SK-N-SH (cell line): ENCODE data around the gene POLR1C. TPM values are rescaled to one million over a fixed set of nuclear protein-coding genes. Genes with fewer than 3 reads are reported as not detected.

ENCODE experiments used
- CTCF ChIA-PET: fragments of 300-600, 350-600 bp; formaldehyde crosslinking; extraction: SDS; loops from one replicate; lab custom pipeline; 2021; lab: Yijun Ruan, JAX
- POLR2A ChIA-PET: fragments of 350-600 bp; sonication (Branson Sonifier 250); formaldehyde crosslinking; extraction: SDS; loops from one replicate; lab custom pipeline; 2020; ENCODE audit warnings: antibody characterized with exemption, inconsistent platforms; lab: Yijun Ruan, JAX
- DNase-seq: peaks from one replicate; pipeline ENCODE4 v3.0.0; 2012
- H2AFZ ChIP-seq: fragments of 200-600 bp; sonication (generic); 2 replicates; pipeline ENCODE4 v1.8.1; 2016; ENCODE audit warnings: antibody characterized with exemption, mild to moderate bottlenecking, low read depth
- H3F3A ChIP-seq: fragments of 200-600 bp; sonication (generic); replicated peaks from 2 replicates; pipeline ENCODE3; 2016; ENCODE audit warnings: antibody characterized with exemption, mild to moderate bottlenecking; ENCODE audit not compliant: insufficient read depth
- H3K27ac ChIP-seq, 2 experiments: fragments of 200-500 bp in 1 of 2; fragments of 200-600 bp in 1 of 2; sonication (Bioruptor generic) in 1 of 2; sonication (generic), shearing (Covaris generic) in 1 of 2; 2 replicates each; pipeline versions ENCODE4 v1.5.1 to v1.6.1; 2014 to 2016; ENCODE audit warnings: low read depth in 2 of 2, inconsistent platforms in 1 of 2, low read length in 1 of 2, mild to moderate bottlenecking in 1 of 2, mixed read lengths in 1 of 2
- H3K27me3 ChIP-seq: fragments of 200-600 bp; sonication (generic), shearing (Covaris generic); 2 replicates; pipeline ENCODE4 v1.6.1; 2016; ENCODE audit warnings: mixed run types; ENCODE audit not compliant: insufficient read depth
- H3K36me3 ChIP-seq, 2 experiments: fragments of 200-500 bp in 1 of 2; fragments of 200-600 bp in 1 of 2; sonication (Bioruptor generic) in 1 of 2; sonication (generic) in 1 of 2; replicated peaks in 1 of 2; 2 replicates each; pipeline versions ENCODE3 to v1.5.1; 2014 to 2016; ENCODE audit warnings: low read length in 1 of 2, mild to moderate bottlenecking in 1 of 2; ENCODE audit not compliant: insufficient read depth in 2 of 2, control insufficient read depth in 1 of 2
- H3K4me1 ChIP-seq, 2 experiments: fragments of 200-500 bp in 1 of 2; fragments of 200-600 bp in 1 of 2; sonication (Bioruptor generic) in 1 of 2; sonication (generic), shearing (Covaris generic) in 1 of 2; 2 replicates each; pipeline versions ENCODE4 v1.5.1 to v1.6.1; 2014 to 2016; ENCODE audit warnings: low read depth in 1 of 2, low read length in 1 of 2, mixed run types in 1 of 2; ENCODE audit not compliant: insufficient read depth in 2 of 2, control insufficient read depth in 1 of 2
- H3K4me2 ChIP-seq: fragments of 200-600 bp; sonication (generic), shearing (Covaris generic); 2 replicates; pipeline ENCODE4 v1.6.1; 2017; ENCODE audit warnings: mixed run types
- H3K4me3 ChIP-seq, 2 experiments: fragments of 200-500 bp in 1 of 2; fragments of 200-600 bp in 1 of 2; sonication (Bioruptor generic) in 1 of 2; sonication (generic), shearing (Covaris generic) in 1 of 2; 2 replicates each; pipeline versions ENCODE4 v1.5.1 to v1.8.1; 2014 to 2016; ENCODE audit warnings: low read depth in 2 of 2, inconsistent platforms in 1 of 2, low read length in 1 of 2, mild to moderate bottlenecking in 1 of 2, mixed read lengths in 1 of 2, moderate library complexity in 1 of 2
- H3K79me2 ChIP-seq: fragments of 200-600 bp; sonication (generic); 2 replicates; pipeline ENCODE4 v1.8.1; 2017; ENCODE audit warnings: mild to moderate bottlenecking; ENCODE audit not compliant: insufficient read depth
- H3K9ac ChIP-seq: fragments of 200-600 bp; sonication (generic); 2 replicates; pipeline ENCODE4 v1.6.1; 2017; ENCODE audit warnings: mixed run types
- H3K9me2 ChIP-seq: fragments of 200-600 bp; sonication (generic); 2 replicates; pipeline ENCODE4 v1.6.1; 2017; ENCODE audit warnings: mixed run types
- H3K9me3 ChIP-seq: fragments of 200-600 bp; sonication (generic); 2 replicates; pipeline ENCODE4 v1.6.1; 2017; ENCODE audit warnings: mixed run types, mild to moderate bottlenecking, moderate library complexity
- H4K20me1 ChIP-seq: fragments of 200-600 bp; sonication (generic); 2 replicates; pipeline ENCODE4 v1.6.1; 2017; ENCODE audit warnings: mild to moderate bottlenecking, mixed run types; ENCODE audit not compliant: insufficient read depth
- ELF1 ChIP-seq: IDR thresholded peaks from 2 replicates; pipeline ENCODE4 v1.4.0; 2012
- FOXM1 ChIP-seq: IDR thresholded peaks from 2 replicates; pipeline ENCODE4 v1.4.0; 2012; ENCODE audit warnings: low read depth, mild to moderate bottlenecking
- GATA2 ChIP-seq: sonication (generic); formaldehyde crosslinking; IDR thresholded peaks from 2 replicates; pipeline ENCODE4 v1.5.0; 2020; ENCODE audit warnings: mild to moderate bottlenecking, missing genetic modification reagents
- MXI1 ChIP-seq: IDR thresholded peaks from 2 replicates; pipeline ENCODE4 v1.6.1; 2012; ENCODE audit warnings: mild to moderate bottlenecking, low read depth, low read length, improper control_type of control experiment
- NRF1 ChIP-seq: IDR thresholded peaks from 2 replicates; pipeline ENCODE4 v1.6.1; 2012; ENCODE audit warnings: low read depth, mild to moderate bottlenecking, low read length
- RXRA ChIP-seq: IDR thresholded peaks from 2 replicates; pipeline ENCODE4 v1.4.0; 2012; ENCODE audit warnings: low read depth, mild to moderate bottlenecking, borderline replicate concordance
- SIN3A ChIP-seq: IDR thresholded peaks from 2 replicates; pipeline ENCODE4 v1.6.1; 2012; ENCODE audit warnings: low read depth, mild to moderate bottlenecking, low read length, moderate library complexity, borderline replicate concordance
- SMC3 ChIP-seq: IDR thresholded peaks from 2 replicates; pipeline ENCODE4 v1.6.1; 2012; ENCODE audit warnings: low read depth, low read length, improper control_type of control experiment
- TAF1 ChIP-seq: IDR thresholded peaks from 2 replicates; pipeline ENCODE4 v1.6.1; 2012; ENCODE audit warnings: low read depth, mild to moderate bottlenecking, low read length, moderate library complexity, borderline replicate concordance
- YY1 ChIP-seq: IDR thresholded peaks from 2 replicates; pipeline ENCODE4 v1.4.0; 2012; ENCODE audit warnings: low read depth, mild to moderate bottlenecking
- WGBS: methylation state at CpG from one replicate; pipeline ENCODE4 v1.1.6; 2017; ENCODE audit warnings: low lambda C conversion rate; 5-methylcytosine and 5-hydroxymethylcytosine counted together
- polyA plus RNA-seq, 3 experiments: library from polyadenylated mRNA; depleted of rRNA; stranded (reverse); fragments of >200 nt; gene quantifications; 2 replicates each; pipeline ENCODE4 v1.2.3, GENCODE V29; 2012
- TF ChIP-seq, protein P1 (sequence below): fragments of 150-350 bp; IDR thresholded peaks from 2 replicates; pipeline ENCODE4 v1.6.1; 2016; ENCODE audit warnings: mild to moderate bottlenecking, low read depth, low read length
- TF ChIP-seq, protein P2 (sequence below): IDR thresholded peaks from 2 replicates; pipeline ENCODE4; 2012
- TF ChIP-seq, protein P3 (sequence below): IDR thresholded peaks from 2 replicates; pipeline ENCODE4 v1.6.1; 2012; ENCODE audit warnings: mild to moderate bottlenecking, low read depth, low read length, moderate library complexity
- TF ChIP-seq, protein P4 (sequence below): IDR thresholded peaks from 2 replicates; pipeline ENCODE4 v1.4.0; 2012; ENCODE audit warnings: low read depth, borderline replicate concordance
- TF ChIP-seq, protein P5 (sequence below): IDR thresholded peaks from 2 replicates; pipeline ENCODE4 v1.4.0; 2012; ENCODE audit warnings: low read depth
- TF ChIP-seq, protein P6 (sequence below): fragments of 150-350 bp; IDR thresholded peaks from 2 replicates; pipeline ENCODE4 v1.6.1; 2017; ENCODE audit warnings: antibody characterized with exemption, low read length, low read depth, borderline replicate concordance

The POLR1C gene
- polyA plus RNA-seq, 1 of the 3 experiments (the other 2 are of a cell fraction): 59.1 TPM

DNA sequence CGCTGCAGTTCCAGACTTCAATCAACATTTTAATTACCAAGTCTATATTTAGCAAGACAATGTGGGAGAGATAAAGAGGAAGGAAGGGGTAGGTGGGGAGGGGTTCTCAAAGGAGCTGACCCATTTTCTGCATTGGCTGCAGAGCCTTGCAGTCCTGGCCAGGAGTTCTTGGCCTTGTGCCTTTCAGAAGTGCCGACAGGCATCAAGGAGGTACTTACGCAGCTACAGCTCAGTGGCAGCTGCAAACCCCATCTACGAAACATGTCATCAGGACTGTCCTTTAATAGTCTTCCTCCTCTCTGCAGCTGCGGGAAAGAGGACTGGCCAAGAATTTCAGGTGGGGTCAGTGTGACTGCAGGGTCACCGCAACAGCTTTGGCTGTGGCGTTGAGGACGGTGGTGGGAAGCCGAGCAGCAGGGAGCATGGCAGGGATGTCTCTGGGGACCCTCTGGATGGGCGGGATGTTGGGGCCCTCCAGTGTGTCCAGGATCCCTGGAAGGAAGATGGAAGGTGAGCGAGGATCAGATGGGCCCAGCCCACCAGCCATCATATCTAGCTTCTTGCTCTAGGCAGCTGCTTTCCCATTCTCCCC lies 5.0 kb upstream of the POLR1C start:
- no peak overlapping the region for H3K4me2 ChIP-seq
- peaks cover 32% of the 10 kb centered on the region for H3K79me2 ChIP-seq
- ChIA-PET CTCF (interaction anchor here (1.4 to 13.6 kb wide), 2 partner anchors 20 to 63 kb away, joined by 3 to 213 read pairs; no protein-coding TSS in a partner anchor), POLR2A (no interaction called here)
- H3K36me3 ChIP-seq: peaks cover 26 to 45% of the 10 kb centered on the region in 2 experiments
- H2AFZ ChIP-seq: no peak overlapping the region
- peaks cover 14% of the 10 kb centered on the region for H3F3A ChIP-seq
- no peaks in the 10 kb centered on the region for H3K27me3 ChIP-seq
- H3K9me2 ChIP-seq: no peaks in the 10 kb centered on the region
- H3K4me1 ChIP-seq: peaks cover 13 to 34% of the 10 kb centered on the region in 2 experiments
- H3K9me3 ChIP-seq: no peaks in the 10 kb centered on the region
- no peak for DNase-seq
- H3K27ac ChIP-seq: no peak overlapping the region
- WGBS: 98% methylated on average over 8 of the region's 11 CpGs
- 0 out of 2 replicates have a peak, but pooled peaks cover 10% of the 10 kb centered on the region for H4K20me1 ChIP-seq
- no peak overlapping the region for H3K9ac ChIP-seq
- TF ChIP-seq SIN3A (no peak), MXI1 (no peak), TAF1 (no peak), SMC3 (no peak), ELF1 (no peak), RXRA (no peak), FOXM1 (no peak), NRF1 (no peak), GATA2 (CRISPR knock-in tag) (no peak), YY1 (no peak)
- TF ChIP-seq, protein P1, sequence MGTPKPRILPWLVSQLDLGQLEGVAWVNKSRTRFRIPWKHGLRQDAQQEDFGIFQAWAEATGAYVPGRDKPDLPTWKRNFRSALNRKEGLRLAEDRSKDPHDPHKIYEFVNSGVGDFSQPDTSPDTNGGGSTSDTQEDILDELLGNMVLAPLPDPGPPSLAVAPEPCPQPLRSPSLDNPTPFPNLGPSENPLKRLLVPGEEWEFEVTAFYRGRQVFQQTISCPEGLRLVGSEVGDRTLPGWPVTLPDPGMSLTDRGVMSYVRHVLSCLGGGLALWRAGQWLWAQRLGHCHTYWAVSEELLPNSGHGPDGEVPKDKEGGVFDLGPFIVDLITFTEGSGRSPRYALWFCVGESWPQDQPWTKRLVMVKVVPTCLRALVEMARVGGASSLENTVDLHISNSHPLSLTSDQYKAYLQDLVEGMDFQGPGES: no peak
- TF ChIP-seq, protein P2, sequence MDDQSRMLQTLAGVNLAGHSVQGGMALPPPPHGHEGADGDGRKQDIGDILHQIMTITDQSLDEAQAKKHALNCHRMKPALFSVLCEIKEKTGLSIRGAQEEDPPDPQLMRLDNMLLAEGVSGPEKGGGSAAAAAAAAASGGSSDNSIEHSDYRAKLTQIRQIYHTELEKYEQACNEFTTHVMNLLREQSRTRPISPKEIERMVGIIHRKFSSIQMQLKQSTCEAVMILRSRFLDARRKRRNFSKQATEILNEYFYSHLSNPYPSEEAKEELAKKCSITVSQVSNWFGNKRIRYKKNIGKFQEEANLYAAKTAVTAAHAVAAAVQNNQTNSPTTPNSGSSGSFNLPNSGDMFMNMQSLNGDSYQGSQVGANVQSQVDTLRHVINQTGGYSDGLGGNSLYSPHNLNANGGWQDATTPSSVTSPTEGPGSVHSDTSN: no peak
- TF ChIP-seq, protein P3, sequence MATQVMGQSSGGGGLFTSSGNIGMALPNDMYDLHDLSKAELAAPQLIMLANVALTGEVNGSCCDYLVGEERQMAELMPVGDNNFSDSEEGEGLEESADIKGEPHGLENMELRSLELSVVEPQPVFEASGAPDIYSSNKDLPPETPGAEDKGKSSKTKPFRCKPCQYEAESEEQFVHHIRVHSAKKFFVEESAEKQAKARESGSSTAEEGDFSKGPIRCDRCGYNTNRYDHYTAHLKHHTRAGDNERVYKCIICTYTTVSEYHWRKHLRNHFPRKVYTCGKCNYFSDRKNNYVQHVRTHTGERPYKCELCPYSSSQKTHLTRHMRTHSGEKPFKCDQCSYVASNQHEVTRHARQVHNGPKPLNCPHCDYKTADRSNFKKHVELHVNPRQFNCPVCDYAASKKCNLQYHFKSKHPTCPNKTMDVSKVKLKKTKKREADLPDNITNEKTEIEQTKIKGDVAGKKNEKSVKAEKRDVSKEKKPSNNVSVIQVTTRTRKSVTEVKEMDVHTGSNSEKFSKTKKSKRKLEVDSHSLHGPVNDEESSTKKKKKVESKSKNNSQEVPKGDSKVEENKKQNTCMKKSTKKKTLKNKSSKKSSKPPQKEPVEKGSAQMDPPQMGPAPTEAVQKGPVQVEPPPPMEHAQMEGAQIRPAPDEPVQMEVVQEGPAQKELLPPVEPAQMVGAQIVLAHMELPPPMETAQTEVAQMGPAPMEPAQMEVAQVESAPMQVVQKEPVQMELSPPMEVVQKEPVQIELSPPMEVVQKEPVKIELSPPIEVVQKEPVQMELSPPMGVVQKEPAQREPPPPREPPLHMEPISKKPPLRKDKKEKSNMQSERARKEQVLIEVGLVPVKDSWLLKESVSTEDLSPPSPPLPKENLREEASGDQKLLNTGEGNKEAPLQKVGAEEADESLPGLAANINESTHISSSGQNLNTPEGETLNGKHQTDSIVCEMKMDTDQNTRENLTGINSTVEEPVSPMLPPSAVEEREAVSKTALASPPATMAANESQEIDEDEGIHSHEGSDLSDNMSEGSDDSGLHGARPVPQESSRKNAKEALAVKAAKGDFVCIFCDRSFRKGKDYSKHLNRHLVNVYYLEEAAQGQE: no peak
- TF ChIP-seq, protein P4, sequence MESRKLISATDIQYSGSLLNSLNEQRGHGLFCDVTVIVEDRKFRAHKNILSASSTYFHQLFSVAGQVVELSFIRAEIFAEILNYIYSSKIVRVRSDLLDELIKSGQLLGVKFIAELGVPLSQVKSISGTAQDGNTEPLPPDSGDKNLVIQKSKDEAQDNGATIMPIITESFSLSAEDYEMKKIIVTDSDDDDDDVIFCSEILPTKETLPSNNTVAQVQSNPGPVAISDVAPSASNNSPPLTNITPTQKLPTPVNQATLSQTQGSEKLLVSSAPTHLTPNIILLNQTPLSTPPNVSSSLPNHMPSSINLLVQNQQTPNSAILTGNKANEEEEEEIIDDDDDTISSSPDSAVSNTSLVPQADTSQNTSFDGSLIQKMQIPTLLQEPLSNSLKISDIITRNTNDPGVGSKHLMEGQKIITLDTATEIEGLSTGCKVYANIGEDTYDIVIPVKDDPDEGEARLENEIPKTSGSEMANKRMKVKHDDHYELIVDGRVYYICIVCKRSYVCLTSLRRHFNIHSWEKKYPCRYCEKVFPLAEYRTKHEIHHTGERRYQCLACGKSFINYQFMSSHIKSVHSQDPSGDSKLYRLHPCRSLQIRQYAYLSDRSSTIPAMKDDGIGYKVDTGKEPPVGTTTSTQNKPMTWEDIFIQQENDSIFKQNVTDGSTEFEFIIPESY: no peak
- TF ChIP-seq, protein P5, sequence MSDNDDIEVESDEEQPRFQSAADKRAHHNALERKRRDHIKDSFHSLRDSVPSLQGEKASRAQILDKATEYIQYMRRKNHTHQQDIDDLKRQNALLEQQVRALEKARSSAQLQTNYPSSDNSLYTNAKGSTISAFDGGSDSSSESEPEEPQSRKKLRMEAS: no peak
- TF ChIP-seq, protein P6, sequence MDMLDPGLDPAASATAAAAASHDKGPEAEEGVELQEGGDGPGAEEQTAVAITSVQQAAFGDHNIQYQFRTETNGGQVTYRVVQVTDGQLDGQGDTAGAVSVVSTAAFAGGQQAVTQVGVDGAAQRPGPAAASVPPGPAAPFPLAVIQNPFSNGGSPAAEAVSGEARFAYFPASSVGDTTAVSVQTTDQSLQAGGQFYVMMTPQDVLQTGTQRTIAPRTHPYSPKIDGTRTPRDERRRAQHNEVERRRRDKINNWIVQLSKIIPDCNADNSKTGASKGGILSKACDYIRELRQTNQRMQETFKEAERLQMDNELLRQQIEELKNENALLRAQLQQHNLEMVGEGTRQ: no peak
- no peak overlapping the region for H3K4me3 ChIP-seq
